RWPE1 (cell line): ENCODE measurements around the gene ABCC8.

Experiments
- CTCF ChIA-PET: fragments of 350-600 bp; sonication (Branson Sonifier 250); formaldehyde crosslinking; extraction: SDS; loops from one replicate; lab custom pipeline; 2021; lab: Yijun Ruan, JAX
- POLR2A ChIA-PET: fragments of 400-600 bp; formaldehyde crosslinking; extraction: SDS; loops from one replicate; lab custom pipeline; 2020; ENCODE audit warnings: antibody characterized with exemption; ENCODE audit not compliant: low non-redundant PET; lab: Yijun Ruan, JAX
- DNase-seq: peaks from one replicate; pipeline ENCODE4 v3.0.0; 2012; ENCODE audit warnings: low spot score
- H3K27ac ChIP-seq: fragments of 450-650 bp; 2 replicates; pipeline ENCODE4 v1.5.1; 2017
- TF ChIP-seq, protein P1 (sequence below): fragments of 450-650 bp; conservative IDR thresholded peaks from 2 replicates; pipeline ENCODE4 v1.5.1; 2017; ENCODE audit warnings: low read depth, mild to moderate bottlenecking

ABCC8 gene

DNA sequence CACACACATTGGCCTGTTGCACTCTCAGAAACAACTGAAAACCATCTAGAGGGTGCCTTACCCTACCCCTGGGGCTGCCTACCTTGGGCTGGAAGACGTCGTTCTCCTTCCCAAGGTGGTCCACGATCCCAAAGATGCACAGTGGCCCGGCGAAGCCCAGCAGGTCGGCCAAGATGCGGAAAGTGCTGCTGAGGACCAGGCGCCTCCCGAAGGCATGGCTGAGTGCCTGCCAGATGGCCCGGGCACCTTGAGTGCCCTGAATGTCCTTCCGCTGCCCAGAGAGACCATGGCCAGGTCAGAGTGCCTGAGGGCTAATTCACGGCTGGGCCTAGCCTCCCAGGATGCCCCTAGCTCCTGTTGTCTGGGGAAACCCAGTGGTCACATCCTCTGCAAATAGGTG lies 16.2 kb downstream of the ABCC8 start:
- DNase-seq = no peak
- TF ChIP-seq, protein P1, sequence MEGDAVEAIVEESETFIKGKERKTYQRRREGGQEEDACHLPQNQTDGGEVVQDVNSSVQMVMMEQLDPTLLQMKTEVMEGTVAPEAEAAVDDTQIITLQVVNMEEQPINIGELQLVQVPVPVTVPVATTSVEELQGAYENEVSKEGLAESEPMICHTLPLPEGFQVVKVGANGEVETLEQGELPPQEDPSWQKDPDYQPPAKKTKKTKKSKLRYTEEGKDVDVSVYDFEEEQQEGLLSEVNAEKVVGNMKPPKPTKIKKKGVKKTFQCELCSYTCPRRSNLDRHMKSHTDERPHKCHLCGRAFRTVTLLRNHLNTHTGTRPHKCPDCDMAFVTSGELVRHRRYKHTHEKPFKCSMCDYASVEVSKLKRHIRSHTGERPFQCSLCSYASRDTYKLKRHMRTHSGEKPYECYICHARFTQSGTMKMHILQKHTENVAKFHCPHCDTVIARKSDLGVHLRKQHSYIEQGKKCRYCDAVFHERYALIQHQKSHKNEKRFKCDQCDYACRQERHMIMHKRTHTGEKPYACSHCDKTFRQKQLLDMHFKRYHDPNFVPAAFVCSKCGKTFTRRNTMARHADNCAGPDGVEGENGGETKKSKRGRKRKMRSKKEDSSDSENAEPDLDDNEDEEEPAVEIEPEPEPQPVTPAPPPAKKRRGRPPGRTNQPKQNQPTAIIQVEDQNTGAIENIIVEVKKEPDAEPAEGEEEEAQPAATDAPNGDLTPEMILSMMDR = no peak
- POLR2A ChIA-PET = no interaction called here
- no peak overlapping the region for H3K27ac ChIP-seq
- CTCF ChIA-PET = interaction anchor here (1.1 kb wide), 1 partner anchor 67 kb away, joined by 4 read pairs; no protein-coding TSS in a partner anchor

DNA sequence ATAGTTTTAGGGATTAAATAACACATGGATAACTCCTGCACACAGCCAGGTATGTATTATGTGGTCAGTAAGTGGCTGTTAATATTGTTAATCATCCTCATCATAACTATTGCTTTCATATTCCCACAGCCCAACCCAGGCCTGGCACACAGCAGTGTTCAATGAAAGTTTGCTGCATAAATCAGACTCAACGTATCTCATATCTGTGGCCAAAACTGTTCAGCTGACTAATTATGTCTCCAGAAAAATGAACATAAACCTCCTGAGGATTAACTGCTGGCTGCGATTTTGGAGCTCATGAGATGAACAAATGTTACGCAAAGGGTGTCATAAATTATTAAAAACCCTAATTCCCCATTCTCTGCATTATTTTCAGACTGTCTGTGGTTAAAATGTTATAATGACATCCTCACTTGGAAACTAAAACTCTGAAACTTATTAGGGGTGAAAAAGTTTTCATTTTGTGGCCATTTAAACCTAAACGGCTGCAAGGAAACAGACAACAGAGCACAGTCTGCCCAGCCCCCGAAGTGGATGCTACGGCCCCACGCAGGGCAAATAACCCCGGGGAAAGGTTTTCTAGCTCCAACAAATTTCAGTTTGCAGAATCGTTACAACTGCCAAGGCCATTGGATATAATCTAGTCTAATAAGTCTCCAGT lies 17.3 kb downstream of the ABCC8 start:
- no peak for DNase-seq
- POLR2A ChIA-PET = no interaction called here
- CTCF ChIA-PET = interaction anchor here (0.7 to 1.1 kb wide), 3 partner anchors 68 to 105 kb away, joined by 3 to 4 read pairs (median 4); no protein-coding TSS in a partner anchor
- no peak overlapping the region for H3K27ac ChIP-seq
- TF ChIP-seq, protein P1 = no peak

DNA sequence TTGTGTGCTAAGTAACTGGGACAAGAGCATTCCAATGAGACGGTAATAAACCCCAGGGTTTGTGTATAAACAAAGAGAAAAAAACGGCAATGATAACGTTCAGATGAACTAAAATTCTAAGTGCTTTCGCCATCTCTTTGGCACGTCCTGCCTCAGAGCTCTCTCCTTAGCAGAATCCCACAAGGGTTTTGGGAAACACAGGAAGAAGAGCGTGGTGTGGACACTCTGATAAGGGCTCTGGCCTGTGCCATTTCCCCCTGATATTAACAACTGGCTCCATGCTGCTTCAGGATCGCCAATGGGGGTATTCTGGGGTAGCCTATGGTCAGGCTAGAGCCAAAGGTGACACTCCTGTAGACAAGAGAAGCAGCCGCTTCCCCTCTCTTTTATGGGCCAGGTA lies 18.4 kb downstream of the ABCC8 start:
- TF ChIP-seq, protein P1 = no peak
- CTCF ChIA-PET = no interaction called here
- no peak overlapping the region for H3K27ac ChIP-seq
- POLR2A ChIA-PET = no interaction called here
- no peak for DNase-seq

DNA sequence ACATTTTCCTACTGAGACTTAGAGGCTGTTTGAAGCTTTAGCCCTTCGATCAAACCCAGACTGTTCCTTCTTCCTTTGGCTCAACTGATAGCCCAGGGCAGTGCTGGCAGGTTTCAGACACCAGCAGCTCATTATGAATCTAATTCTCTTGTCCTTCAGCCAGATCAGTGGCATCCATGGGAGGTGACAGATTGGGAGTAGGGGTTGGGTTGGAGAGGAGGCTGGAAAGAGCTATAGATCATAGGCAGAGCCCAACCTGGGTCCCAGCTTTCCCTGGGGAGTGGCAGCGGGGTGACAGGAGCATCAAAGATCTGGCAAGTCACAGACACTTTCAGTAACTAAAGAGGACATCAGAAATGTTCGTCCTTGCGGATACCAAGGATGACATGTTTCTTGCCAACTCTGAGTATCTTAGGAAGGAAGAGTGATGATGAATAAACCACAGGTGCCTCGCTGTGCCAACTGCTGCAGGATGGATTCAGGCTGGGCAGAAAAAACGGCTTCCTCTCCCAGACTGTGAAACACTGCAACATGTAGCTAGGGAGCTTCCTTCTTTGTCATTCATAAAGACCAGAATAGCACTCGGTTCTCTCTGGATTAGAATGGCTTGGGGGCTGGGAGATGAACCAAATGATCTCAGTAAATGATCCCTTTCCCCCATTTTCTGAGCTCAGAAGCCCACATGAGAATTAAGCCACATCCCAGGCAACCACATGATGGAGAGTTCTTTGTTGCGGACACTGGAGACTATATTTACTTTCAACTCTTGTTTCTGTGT lies 19.1 kb downstream of the ABCC8 start:
- DNase-seq = no peak
- ChIA-PET POLR2A (no interaction called here), CTCF (no interaction called here)
- TF ChIP-seq, protein P1 = no peak
- no peak overlapping the region for H3K27ac ChIP-seq

DNA sequence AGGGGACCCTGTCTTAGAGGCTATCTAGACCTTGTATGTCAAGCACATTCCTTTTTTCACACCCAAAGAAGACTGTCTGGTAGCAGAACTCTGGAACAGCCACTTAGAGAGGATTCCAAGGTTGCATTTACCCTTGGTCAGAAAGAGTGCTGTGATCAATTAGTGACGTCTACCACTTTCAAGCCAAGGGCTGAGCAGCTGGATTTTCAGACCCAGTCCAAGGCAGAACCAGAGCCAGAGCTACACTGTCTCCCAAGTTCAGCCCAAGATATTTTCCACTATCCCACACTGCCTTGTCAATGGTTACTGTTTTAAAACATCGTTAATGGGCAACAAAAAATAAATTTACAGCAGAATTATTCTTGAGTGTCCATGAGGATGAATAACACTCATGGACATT lies 24.0 kb downstream of the ABCC8 start:
- no peak overlapping the region for H3K27ac ChIP-seq
- no peak for DNase-seq
- CTCF ChIA-PET = no interaction called here
- TF ChIP-seq, protein P1 = no peak
- POLR2A ChIA-PET = no interaction called here

DNA sequence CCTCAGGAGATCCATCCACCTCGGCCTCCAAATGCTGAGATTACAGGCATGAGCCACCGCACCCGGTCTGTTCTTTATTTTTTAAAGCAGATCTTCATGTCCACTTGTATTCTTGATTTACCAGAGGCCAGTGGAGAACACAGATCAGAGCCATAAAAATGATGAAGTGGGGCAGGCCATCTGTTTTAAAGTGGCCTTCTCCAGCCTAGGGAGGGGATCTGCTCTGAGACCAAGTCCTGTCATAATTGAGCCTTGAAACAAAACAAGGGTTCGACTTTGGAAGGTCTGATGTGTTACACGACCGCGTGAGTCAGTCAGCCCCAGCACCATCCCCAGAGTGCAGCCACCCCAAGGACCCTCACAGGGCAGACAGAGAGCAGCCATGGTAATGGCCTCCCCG lies 27.5 kb downstream of the ABCC8 start:
- CTCF ChIA-PET = no interaction called here
- TF ChIP-seq, protein P1 = no peak
- no peak overlapping the region for H3K27ac ChIP-seq
- POLR2A ChIA-PET = no interaction called here
- DNase-seq = no peak
